A549 (cell line): ENCODE measurements around the gene FBN2.

Source experiments
- CBX8 ChIP-seq: fragments of 200-600 bp; sonication (generic); IDR thresholded peaks from 2 replicates; pipeline ENCODE4 v1.6.1; 2016
- TF ChIP-seq, protein P1 (sequence below): IDR thresholded peaks from 2 replicates; pipeline ENCODE4 v1.6.1; 2012

DNA sequence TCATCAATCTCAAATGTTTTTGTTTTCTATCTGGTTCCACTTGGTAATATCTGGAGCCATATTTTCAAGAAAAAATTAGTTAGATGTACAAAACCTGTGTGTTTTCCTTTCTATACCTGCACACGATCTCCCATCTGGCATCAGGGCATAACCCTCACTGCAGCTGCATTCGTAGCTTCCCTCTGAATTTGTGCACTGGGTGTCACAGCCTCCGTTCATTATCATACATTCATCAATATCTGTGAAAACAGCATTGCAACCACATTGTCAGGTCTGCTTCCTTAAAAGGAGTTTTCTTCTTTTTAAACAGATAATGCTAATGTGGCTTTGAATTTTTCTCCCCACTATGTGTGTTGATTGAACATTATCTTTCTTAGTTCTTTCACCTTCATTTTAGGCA, 202.7 kb downstream of the FBN2 start:
- TF ChIP-seq, protein P1, sequence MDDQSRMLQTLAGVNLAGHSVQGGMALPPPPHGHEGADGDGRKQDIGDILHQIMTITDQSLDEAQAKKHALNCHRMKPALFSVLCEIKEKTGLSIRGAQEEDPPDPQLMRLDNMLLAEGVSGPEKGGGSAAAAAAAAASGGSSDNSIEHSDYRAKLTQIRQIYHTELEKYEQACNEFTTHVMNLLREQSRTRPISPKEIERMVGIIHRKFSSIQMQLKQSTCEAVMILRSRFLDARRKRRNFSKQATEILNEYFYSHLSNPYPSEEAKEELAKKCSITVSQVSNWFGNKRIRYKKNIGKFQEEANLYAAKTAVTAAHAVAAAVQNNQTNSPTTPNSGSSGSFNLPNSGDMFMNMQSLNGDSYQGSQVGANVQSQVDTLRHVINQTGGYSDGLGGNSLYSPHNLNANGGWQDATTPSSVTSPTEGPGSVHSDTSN, result no peak
- TF ChIP-seq CBX8, result no peak
